ENCODE measurements around the gene CES3. TPM values are rescaled to one million over a fixed set of nuclear protein-coding genes. Genes with fewer than 3 reads are reported as not detected.
A peak's percentile ranks its signal among the peaks of the same experiment; 100 is the strongest.

The CES3 gene
- total and polyA plus RNA-seq, 9 of the 15 experiments (the other 6 are each of a cell fraction or from before 2014, with no cell fraction given), result 0.06 to 2.2 (median 0.68) TPM

GRCh38 chr16:66934138-66934838 lies 26.8 kb upstream of the CES3 start, which contains the start of gene CIAO2B (continued):
- TF ChIP-seq, protein P1, sequence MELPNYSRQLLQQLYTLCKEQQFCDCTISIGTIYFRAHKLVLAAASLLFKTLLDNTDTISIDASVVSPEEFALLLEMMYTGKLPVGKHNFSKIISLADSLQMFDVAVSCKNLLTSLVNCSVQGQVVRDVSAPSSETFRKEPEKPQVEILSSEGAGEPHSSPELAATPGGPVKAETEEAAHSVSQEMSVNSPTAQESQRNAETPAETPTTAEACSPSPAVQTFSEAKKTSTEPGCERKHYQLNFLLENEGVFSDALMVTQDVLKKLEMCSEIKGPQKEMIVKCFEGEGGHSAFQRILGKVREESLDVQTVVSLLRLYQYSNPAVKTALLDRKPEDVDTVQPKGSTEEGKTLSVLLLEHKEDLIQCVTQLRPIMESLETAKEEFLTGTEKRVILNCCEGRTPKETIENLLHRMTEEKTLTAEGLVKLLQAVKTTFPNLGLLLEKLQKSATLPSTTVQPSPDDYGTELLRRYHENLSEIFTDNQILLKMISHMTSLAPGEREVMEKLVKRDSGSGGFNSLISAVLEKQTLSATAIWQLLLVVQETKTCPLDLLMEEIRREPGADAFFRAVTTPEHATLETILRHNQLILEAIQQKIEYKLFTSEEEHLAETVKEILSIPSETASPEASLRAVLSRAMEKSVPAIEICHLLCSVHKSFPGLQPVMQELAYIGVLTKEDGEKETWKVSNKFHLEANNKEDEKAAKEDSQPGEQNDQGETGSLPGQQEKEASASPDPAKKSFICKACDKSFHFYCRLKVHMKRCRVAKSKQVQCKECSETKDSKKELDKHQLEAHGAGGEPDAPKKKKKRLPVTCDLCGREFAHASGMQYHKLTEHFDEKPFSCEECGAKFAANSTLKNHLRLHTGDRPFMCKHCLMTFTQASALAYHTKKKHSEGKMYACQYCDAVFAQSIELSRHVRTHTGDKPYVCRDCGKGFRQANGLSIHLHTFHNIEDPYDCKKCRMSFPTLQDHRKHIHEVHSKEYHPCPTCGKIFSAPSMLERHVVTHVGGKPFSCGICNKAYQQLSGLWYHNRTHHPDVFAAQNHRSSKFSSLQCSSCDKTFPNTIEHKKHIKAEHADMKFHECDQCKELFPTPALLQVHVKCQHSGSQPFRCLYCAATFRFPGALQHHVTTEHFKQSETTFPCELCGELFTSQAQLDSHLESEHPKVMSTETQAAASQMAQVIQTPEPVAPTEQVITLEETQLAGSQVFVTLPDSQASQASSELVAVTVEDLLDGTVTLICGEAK (IDR thresholded peaks at IDR 0.05), result peak; percentile 96
- TF ChIP-seq, protein P1 (CRISPR knock-in tag; IDR thresholded peaks at IDR 0.05), result no peak
- no peak for TF ChIP-seq POLR2AphosphoS2 (IDR thresholded peaks at IDR 0.05; ENCODE audit: low read length)
- TF ChIP-seq ZNF740 (CRISPR knock-in tag; IDR thresholded peaks at IDR 0.05), result 0 out of 2 replicates have a peak, but pooled peaks have one; percentile 17
- TF ChIP-seq ZNF740 (tag; IDR thresholded peaks at IDR 0.05), result no peak
- TF ChIP-seq ID3 (CRISPR knock-in tag; IDR thresholded peaks at IDR 0.05), result no peak
- TF ChIP-seq ID3 (tag; IDR thresholded peaks at IDR 0.05), result peak; percentile 34; the same call in 1 of the 2 replicates
- TF ChIP-seq MLLT1 (IDR thresholded peaks at IDR 0.05), result peak in 1 of 2 experiments; percentile 26; a peak in 1 of 4 replicates
- TF ChIP-seq HOXB6 (CRISPR knock-in tag; IDR thresholded peaks at IDR 0.05; ENCODE audit: borderline replicate concordance), result no peak
- no peak for TF ChIP-seq ZNF639 (CRISPR knock-in tag; conservative IDR thresholded peaks at IDR 0.05 in 1 of 2, IDR thresholded peaks at IDR 0.05 in 1 of 2)
- peak; percentile 70 for TF ChIP-seq MBD2 (IDR thresholded peaks at IDR 0.05; ENCODE audit: borderline replicate concordance, low read depth)
- peak; percentile 71 for TF ChIP-seq POLR2AphosphoS5 (IDR thresholded peaks at IDR 0.05; ENCODE audit: control insufficient read depth, insufficient read depth, low read depth, low read length)
- TF ChIP-seq ARID1B (IDR thresholded peaks at IDR 0.05), result peak; percentile 15; the same call in 1 of the 2 replicates

Measured in K562 (cell line).